Right renal pelvis (tissue), 4 donors: ENCODE measurements around the gene GEN1. TPM values are rescaled to one million over a fixed set of nuclear protein-coding genes. Genes with fewer than 3 reads are reported as not detected.
"Not testable (repeated sequence)": the region's sequence is repeated elsewhere in the genome, so short reads cannot be mapped to it uniquely, and the experiment has no call there.

Experiments used
- DNase-seq, 4 donors: peaks; one replicate each; pipeline ENCODE4 v3.0.0-alpha.2; 2013; ENCODE audit warnings: low read depth in 4 of 4, low spot score in 3 of 4, missing footprints in 1 of 4
- polyA plus RNA-seq, 4 donors: library from polyadenylated mRNA; unstranded; fragments of 120-200 nt; gene quantifications; one replicate each; pipeline ENCODE4 v1.2.1, GENCODE V29; 2013; ENCODE audit not compliant: insufficient read length in 4 of 4

GEN1 gene
- polyA plus RNA-seq, 4 donors = 11.2 to 16.7 (median 13.2) TPM

DNA sequence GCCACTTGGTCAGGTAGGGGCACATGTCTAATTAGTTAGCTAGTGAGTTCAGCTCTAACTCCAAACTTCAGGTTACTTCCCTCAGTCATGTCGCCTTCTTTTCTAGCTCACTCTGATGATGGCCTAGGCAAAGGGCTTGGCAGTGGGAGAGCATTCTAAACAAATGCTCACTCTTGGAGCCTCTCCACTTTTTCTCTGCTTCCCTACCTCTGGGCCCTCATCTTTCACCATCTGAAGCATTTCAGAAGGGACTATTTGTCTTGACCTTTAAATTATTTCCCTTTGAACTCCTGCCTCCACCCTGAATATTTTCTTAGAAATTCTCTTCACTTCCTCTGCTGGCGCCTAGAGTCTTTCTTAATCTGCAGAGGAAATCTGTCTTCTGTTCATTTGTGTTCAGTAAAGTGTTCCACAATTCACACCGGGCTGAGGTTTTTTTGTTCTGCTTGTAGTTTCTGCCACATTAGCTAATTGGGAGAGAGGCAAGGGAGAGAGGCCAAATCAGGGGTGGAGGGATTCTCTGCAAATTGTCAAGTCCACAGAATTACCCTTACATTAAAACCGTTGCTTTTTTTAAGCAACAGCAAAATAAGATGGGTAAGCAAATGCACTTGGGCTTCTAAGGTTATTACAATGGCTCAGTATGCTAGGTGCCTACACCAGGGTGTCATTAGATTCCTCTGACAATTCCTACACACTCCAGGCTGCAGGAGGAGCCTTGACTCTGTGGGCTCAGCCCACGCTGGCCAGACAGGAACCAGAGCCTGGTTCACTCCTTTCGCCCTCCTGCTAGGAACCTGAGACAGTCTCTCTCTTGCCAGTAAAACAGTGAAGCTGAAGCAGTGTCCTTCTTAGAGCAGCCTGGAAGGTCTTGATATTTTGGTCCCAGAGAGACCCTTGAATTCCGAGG, 67.9 kb downstream of the GEN1 start:
- no peak for DNase-seq

DNA sequence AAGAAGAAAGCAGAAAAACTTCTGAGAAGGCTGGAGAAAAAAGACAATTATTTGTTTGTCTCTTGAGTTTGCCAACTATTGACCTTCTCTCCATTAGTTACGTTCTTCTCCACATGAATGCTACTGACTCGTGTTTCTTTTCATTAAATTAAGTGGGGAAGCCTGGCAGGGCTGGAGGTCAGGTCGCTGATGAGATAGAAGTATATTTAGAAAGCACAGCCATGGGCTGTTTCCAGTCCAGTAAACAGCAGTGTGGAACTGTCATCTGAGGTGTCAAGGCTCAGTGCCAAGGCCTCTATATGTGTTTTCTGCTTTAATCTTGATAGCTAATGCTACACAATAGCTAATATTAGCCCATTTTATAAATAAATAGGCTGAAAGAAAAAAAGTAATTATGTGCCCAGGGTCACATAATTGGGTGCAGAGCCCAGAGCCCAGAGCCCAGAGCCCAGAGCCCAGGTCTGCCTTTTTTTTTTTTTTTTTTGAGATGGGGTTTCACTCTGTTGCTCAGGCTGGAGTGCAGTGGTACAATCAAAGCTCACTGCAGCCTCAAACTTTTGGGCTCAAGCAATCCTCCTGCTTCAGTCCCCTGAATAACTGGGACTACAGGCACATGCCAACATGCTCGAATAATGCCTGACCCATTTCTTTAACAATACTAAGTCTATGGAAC, 68.6 kb downstream of the GEN1 start:
- DNase-seq = no peak

DNA sequence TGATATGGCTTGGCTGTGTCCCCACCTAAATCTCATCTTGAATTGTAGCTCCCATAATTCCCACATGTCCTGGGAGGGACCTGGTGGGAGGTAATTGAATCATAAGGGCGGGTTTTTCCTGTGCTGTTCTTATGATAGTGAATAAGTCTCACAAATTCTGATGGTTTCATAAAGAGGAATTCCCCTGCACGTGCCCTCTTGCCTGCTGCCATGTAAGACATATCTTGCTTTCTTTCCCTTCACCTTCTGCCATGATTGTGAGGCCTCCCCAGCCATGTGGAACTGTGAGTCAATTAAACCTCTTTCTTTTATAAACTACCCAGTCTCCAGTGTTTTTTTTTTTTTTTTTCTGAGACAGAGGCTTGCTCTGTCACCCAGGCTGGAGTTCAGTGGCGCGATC, 69.7 kb downstream of the GEN1 start:
- not testable (repeated sequence) for DNase-seq

DNA sequence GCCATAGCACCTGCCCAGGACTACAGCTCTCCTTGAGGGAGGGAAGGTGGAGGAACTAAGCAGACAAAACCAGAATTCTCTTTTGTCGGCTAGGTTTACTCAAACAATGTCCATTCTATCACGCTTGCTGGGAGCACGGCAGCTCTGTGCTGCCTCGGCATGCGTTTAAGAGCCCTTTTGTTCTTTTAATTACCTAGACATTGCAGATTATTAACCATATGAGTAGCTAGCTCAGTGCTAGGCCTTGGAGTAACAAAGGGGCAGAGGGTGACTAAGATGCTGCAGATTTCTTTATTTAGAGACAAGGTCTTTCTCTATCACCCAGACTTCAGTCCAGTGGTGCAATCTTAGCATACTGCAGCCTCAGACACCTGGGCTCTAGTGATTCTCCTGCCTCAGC, 73.4 kb downstream of the GEN1 start:
- DNase-seq = no peak

DNA sequence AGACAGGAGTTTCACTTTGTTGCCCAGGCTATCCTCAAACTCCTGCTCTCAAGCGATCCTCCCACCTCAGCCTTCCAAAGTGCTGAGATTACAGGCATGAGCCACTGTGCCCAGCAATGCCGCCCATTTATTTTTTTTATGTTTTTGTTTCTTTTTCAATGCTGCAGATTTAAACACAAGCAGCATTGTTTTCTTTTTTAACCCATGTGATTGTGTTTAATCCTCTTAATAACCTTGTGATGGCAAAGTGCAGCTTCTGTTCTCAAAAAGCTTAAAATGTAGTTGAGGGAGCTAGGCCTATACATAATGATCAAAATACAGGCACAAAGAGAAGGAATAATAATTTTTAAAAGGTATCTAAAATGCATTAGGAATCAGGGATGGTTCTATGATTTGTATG, 73.8 kb downstream of the GEN1 start:
- DNase-seq = no peak

DNA sequence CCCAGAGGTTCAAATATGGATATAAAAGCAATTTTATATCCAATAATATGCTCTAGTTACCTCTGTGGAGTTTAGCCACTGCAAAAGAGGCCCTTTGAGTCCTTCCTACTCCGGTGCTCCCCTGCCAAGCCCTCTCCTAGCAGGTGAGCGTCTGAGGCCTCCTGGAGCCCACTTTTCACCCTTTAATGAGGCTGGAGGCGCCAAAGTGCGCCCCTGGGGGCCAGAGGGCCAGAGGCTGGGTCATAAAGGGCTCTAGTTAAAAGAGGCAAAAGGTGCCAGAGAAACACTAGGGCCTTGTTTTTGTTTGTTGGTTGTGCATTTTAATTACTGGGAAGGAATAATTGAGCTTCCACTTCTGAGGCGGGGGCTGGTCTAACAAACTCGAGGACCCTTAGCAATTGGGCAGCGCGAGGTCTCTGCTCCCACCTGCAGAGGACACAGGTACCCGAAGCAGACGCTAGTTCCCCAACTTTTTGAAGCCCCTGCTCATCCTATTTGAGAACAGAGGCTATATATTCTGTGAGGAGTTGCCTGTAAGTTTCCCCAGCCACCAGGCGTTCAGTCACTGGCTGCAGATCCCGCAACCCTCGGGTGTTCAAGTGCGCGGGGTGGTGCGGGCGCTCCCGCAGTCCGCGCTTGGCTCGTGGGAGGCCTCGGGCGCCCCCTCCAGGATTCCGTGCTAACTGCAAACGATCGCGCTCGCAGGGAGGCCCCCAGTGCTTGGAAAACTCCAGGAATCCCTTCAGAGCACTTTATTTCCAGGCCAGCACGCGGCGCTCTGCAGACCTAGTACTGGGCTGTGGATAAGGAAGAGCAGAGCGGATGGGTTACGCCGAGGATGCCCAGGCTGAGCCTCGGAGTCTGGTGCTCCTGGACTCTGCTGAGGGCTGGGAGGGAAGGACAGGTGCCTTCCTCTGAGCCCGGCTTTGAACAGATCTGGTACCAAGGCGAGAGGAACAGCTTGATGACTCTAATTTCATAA, 76.4 kb downstream of the GEN1 start:
- DNase-seq = peak; percentile 61 to 69 (median 65)

DNA sequence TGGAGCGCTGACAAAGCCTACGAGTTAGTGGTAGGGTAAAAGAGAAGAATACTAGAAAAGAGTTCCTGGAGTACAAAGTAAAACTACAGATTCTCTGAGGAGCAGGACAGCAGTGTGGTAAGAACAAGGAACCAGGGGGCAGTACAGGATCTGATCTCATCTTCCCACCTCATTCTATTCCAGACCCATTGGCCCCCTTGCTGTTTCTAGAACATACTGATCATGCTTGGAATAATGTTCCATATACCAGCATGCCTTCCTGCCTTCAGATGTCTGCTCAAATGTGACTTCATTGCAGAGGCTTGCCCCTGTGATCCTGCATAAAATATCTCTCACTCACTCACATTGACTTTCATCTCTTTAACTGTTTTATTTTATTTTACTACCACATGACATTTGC, 81.6 kb downstream of the GEN1 start:
- DNase-seq = no peak

Other genes with a start within 250 kb of the GEN1 start
- gene RAD51AP2, start 235.7 kb upstream of the GEN1 start, polyA plus RNA-seq = under 1 TPM; 0.14 to 0.24 (median 0.18) TPM
- 1 to 10 TPM; 3.3 to 4.9 (median 4.2) TPM for gene VSNL1, start 213.4 kb upstream of the GEN1 start, polyA plus RNA-seq
- 10 to 100 TPM; 35.7 to 42.6 (median 36.9) TPM for gene SMC6, start 328 bp upstream of the GEN1 start, polyA plus RNA-seq
- gene MSGN1, start 62.3 kb downstream of the GEN1 start, polyA plus RNA-seq = not detected
- gene KCNS3, start 124.5 kb downstream of the GEN1 start, polyA plus RNA-seq = 1 to 10 TPM; 5.9 to 9.6 (median 7.2) TPM